ENCODE results near the gene REPS2. TPM values are rescaled to one million over a fixed set of nuclear protein-coding genes. Genes with fewer than 3 reads are reported as not detected.

Gene REPS2
- total and polyA plus RNA-seq, 12 donors = 0.78 to 15.5 (median 6.3) TPM

DNA sequence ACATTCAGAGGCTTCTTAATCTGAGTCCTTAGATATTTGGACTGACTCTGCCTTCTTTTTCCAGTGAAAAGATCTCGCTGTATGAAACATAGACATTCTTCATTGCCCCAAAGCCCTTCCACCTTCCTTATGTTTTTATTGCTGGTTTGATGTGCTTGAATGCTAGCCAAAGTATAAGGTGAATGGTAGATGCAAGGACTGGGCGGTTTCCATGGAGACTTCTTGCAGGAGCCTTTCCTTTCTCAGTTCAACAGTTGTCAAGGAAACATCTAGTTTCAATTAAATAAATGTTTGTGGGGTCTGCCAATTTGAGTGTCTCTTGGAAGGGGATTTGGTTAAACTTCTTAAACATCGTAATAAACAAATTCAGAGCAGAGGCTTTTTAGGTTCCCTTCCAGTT, 46.0 kb downstream of the REPS2 start:
- H3K27me3 ChIP-seq = peaks cover 0 to 51% (median 0%) of the 10 kb centered on the region in 7 donors
- TF ChIP-seq, protein P1, sequence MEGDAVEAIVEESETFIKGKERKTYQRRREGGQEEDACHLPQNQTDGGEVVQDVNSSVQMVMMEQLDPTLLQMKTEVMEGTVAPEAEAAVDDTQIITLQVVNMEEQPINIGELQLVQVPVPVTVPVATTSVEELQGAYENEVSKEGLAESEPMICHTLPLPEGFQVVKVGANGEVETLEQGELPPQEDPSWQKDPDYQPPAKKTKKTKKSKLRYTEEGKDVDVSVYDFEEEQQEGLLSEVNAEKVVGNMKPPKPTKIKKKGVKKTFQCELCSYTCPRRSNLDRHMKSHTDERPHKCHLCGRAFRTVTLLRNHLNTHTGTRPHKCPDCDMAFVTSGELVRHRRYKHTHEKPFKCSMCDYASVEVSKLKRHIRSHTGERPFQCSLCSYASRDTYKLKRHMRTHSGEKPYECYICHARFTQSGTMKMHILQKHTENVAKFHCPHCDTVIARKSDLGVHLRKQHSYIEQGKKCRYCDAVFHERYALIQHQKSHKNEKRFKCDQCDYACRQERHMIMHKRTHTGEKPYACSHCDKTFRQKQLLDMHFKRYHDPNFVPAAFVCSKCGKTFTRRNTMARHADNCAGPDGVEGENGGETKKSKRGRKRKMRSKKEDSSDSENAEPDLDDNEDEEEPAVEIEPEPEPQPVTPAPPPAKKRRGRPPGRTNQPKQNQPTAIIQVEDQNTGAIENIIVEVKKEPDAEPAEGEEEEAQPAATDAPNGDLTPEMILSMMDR (IDR thresholded peaks at IDR 0.05) = no peak
- H3K36me3 ChIP-seq = no peaks in the 10 kb centered on the region
- no peak overlapping the region for H3K4me3 ChIP-seq
- no peaks in the 10 kb centered on the region for H3K4me1 ChIP-seq
- intact Hi-C loops (cut with DNase I) = no loop called here
- no peak for ATAC-seq
- DNase-seq = no peak
- 93 to 97% methylated on average over 3 of the region's 3 CpGs for WGBS, 2 donors
- H3K27ac ChIP-seq = no peak overlapping the region
- H3K9me3 ChIP-seq = peaks cover 0 to 3% (median 0%) of the 10 kb centered on the region in 11 donors

DNA sequence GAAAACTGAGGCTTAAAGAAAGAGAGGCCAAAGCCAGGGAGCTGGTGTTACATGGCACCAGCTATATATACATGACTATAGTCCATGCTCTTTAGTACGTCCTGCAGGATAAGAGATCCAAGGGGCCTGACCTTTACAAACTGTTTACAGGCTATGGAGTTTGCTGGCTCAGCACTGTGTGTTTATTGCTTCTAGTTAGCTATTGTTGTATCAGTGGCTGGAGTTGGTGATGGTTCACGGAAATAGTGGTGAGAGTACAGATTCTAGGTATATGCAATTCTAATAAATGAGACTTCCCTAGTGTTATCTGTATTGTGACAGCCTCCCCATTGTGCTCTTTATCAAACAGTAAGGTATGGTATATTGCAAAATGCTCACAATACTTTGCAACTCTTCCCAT, 46.5 kb downstream of the REPS2 start:
- no peak for DNase-seq
- H3K4me1 ChIP-seq = no peaks in the 10 kb centered on the region
- TF ChIP-seq, protein P1 (IDR thresholded peaks at IDR 0.05) = no peak
- peaks cover 0 to 52% (median 0%) of the 10 kb centered on the region in 7 donors for H3K27me3 ChIP-seq
- no peaks in the 10 kb centered on the region for H3K36me3 ChIP-seq
- H3K9me3 ChIP-seq = peaks cover 0 to 3% (median 0%) of the 10 kb centered on the region in 11 donors
- WGBS, 2 donors = 88 to 92% methylated on average over 2 of the region's 2 CpGs
- intact Hi-C loops (cut with DNase I) = no loop called here
- H3K4me3 ChIP-seq = no peak overlapping the region
- no peak for ATAC-seq
- no peak overlapping the region for H3K27ac ChIP-seq

DNA sequence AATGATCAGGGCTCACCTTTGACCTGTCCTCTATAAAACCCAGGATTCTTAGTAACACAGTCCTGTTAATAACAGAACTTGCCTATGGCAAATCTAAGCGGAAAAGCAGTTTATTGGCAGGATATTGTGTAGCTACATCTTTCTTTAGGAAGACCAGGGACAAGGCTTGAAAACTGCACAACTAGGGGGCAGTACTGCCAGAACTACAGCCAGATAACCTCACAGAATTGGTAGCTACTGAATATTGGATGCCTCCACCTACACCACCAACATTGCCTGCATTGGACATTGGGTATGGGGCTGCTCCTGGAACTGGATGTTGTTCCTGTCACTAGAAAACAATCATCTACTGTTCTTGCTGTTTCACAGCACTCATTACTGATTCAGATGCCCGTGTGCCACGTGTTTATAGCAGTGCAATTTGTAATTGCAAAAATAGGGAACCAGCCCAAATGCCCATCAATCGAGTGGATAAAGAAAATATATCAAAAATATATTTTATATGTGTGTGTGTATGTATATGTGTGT, 47.4 kb downstream of the REPS2 start:
- Histone ChIP-seq H3K27me3 (peaks cover 0 to 53% (median 0%) of the 10 kb centered on the region in 7 donors), H3K27ac (no peak overlapping the region), H3K9me3 (peaks cover 0 to 3% (median 0%) of the 10 kb centered on the region in 11 donors), H3K36me3 (no peaks in the 10 kb centered on the region), H3K4me1 (no peaks in the 10 kb centered on the region), H3K4me3 (no peak overlapping the region)
- ATAC-seq = no peak
- DNase-seq = no peak
- intact Hi-C loops (cut with DNase I) = no loop called here
- TF ChIP-seq, protein P1 (IDR thresholded peaks at IDR 0.05) = no peak
- 97 to 100% methylated on average over 4 of the region's 4 CpGs for WGBS, 2 donors

DNA sequence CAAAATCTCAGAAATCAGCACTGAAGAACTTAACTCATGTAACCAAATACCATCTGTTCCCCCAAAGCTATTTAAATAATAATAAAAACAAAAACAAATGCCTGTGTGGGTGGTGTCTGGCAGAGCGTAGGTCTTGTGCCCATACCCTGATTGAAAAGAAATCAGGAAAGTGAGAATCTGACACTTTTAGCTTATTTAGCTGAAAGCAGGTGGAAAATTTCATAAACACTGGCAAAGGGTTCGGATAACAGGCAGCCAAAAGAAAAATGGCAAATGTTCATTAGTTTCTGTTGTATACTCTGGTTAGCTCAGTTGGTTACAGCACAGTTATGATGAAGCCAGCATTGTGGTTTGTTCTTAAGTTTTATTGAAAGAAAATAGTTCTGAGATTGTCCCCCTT, 48.3 kb downstream of the REPS2 start:
- 82 to 97% methylated on average over 2 of the region's 2 CpGs for WGBS, 2 donors
- intact Hi-C loops (cut with DNase I) = no loop called here
- H3K36me3 ChIP-seq = no peaks in the 10 kb centered on the region
- ATAC-seq (no peak), DNase-seq (no peak)
- H3K4me3 ChIP-seq = no peak overlapping the region
- TF ChIP-seq, protein P1 (IDR thresholded peaks at IDR 0.05) = no peak
- H3K4me1 ChIP-seq = no peaks in the 10 kb centered on the region
- peaks cover 0 to 3% (median 0%) of the 10 kb centered on the region in 11 donors for H3K9me3 ChIP-seq
- no peak overlapping the region for H3K27ac ChIP-seq
- peaks cover 0 to 51% (median 0%) of the 10 kb centered on the region in 7 donors for H3K27me3 ChIP-seq
